GM18502 (cell line): ENCODE data around the gene C5orf47.

Source experiments
- ATAC-seq: cut with Tn5 transposase; IDR thresholded peaks from one replicate; pipeline ENCODE4 v1.9.1; 2021; ENCODE audit warnings: mild to moderate bottlenecking; ENCODE audit not compliant: unreplicated experiment, poor library complexity

The C5orf47 gene

GRCh38 chr5:173988554-173989431 is at the start of gene C5orf47:
Gene C5orf47 (plus strand): TSS chr5:173989170. CDS start chr5:173989264, 94 bp downstream.
- ATAC-seq: no peak

DNA sequence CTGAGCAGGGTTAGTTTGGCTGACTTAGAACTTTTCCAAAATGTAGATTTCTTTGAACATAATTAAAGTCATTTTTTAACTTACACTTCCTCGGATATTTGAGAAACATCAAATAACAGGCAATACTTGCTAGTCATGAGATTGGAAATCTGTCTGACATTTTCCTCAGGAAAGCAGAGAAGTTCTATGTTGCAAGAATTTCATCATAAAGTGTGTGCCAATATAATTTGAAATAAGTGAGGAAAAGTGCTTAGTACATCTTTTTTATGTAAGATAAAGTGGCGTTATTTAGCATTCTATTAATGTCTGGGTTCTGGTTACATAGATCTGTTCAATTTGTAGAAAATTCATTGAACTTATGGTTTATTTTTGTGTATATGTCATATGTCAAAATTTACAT is 48.7 kb upstream of the C5orf47 start:
- ATAC-seq: no peak

- no peak for ATAC-seq
Measured at GRCh38 chr5:173941102-173941501, 47.9 kb upstream of the C5orf47 start.

DNA sequence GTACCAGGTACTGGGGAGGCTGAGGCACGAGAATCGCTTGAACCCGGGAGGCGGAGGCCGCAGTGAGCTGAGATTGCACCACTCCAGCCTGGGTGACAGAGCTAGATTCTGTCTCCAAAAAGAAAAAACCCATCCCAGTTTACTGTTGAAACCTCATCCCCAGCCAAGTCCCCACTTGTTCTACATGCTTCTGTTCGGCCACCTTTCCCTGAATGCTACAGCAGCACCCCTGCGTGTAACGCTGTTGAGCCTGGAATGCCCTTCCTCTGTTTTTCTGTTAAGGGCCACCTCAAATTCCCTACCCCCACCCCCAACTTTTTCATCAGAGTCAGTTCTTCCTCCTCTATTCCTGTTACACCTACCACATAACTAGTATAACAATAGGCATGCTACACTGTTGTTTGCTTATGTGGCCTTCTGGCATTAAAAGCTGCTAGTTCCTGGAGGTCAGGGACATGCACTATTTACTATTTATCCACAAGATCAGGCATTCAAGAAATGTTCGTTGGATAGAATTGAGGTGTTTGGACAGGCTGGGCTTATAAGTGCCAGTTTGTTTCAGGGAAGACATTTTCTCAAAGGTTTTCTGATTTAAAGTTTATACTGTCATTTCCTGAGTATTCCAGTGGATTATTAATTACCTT is 47.1 kb upstream of the C5orf47 start:
- ATAC-seq: no peak

- no peak for ATAC-seq
Measured at GRCh38 chr5:173944511-173944910, 44.5 kb upstream of the C5orf47 start.

GRCh38 chr5:173945160-173945559 is 43.8 kb upstream of the C5orf47 start:
- ATAC-seq: no peak

DNA sequence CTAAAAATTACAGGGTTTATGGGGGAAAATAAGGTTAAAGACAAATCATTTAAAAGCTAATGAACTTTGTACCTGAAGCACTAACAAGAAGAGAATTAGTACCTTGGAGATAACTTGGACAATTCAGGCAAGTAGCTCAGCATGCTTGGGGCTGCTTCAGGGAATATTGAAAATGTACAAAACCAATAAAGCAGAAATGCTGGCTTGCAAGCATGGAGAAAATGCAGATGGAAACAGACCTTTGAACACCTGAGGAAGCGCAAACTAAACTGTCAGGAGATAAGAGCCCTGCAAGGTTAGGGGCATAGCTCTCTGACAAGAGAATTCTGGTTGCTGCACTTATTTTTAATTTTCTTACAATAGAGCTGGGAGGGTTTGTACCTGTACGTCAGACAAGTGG is 42.6 kb upstream of the C5orf47 start:
- no peak for ATAC-seq

- ATAC-seq: no peak
Measured at GRCh38 chr5:173950829-173951228, 38.1 kb upstream of the C5orf47 start.

GRCh38 chr5:173953528-173954090 is 35.4 kb upstream of the C5orf47 start:
- ATAC-seq: no peak

GRCh38 chr5:173954671-173955521 is 34.1 kb upstream of the C5orf47 start:
- no peak for ATAC-seq

DNA sequence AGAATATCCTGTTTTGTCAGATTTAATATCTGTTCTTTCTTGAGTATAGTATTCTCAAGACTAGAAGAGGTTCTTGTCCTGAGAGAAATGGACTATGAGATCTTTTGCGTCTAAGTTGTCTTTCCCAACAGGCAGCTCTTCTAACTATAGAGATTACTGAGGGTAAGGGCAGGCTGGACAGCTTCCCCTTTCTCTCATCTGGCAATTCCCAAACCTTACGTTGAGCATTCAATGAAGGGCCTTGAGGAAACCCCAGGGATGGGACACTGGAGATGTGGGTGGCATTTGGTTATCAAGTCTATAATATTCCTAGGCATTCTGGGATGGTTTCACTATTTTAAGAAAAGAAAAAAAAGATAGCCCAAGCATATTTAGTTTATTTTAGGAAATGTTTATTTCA is 28.0 kb upstream of the C5orf47 start:
- ATAC-seq: no peak

- ATAC-seq: no peak
Measured at GRCh38 chr5:173961418-173961817, 27.6 kb upstream of the C5orf47 start.

- no peak for ATAC-seq
Measured at GRCh38 chr5:173962436-173962972, 26.5 kb upstream of the C5orf47 start.

- ATAC-seq: no peak
Measured at GRCh38 chr5:173963182-173963838, 25.7 kb upstream of the C5orf47 start.

- ATAC-seq: no peak
Measured at GRCh38 chr5:173963867-173964441, 25.0 kb upstream of the C5orf47 start.

GRCh38 chr5:173964506-173964905 is 24.5 kb upstream of the C5orf47 start:
- no peak for ATAC-seq

GRCh38 chr5:173967241-173967640 is 21.7 kb upstream of the C5orf47 start:
- ATAC-seq: no peak

- ATAC-seq: no peak
Measured at GRCh38 chr5:173968154-173968797, 20.7 kb upstream of the C5orf47 start.
